Activated effector memory CD4-positive, alpha-beta T cell treated with Interleukin-2 at 50 U/mL for 16 hours (primary cell): ENCODE results near the gene FMNL3.
"Not testable (repeated sequence)": the region's sequence is repeated elsewhere in the genome, so short reads cannot be mapped to it uniquely, and the experiment has no call there.

Source experiments
- DNase-seq: peaks from one replicate; pipeline ENCODE4 v3.0.0-alpha.2; 2020

The FMNL3 gene

GRCh38 chr12:49626836-49627235, 80.4 kb downstream of the FMNL3 start:
- DNase-seq = no peak

- DNase-seq = no peak
Measured at GRCh38 chr12:49626169-49626835, 80.9 kb downstream of the FMNL3 start.

GRCh38 chr12:49624921-49625577, 82.2 kb downstream of the FMNL3 start:
- no peak for DNase-seq

GRCh38 chr12:49623142-49623904, 83.9 kb downstream of the FMNL3 start, which contains the start of gene PRPF40B:
PRPF40B (plus strand) TSS chr12:49623561; CDS start chr12:49623591, 30 bp downstream.
- peak; percentile 78 for DNase-seq

- peak; percentile 35 for DNase-seq
Measured at GRCh38 chr12:49622501-49623141, 84.6 kb downstream of the FMNL3 start.

- no peak for DNase-seq
Measured at GRCh38 chr12:49621651-49622500, 85.3 kb downstream of the FMNL3 start.

- no peak for DNase-seq
Measured at GRCh38 chr12:49619286-49619685, 87.9 kb downstream of the FMNL3 start.

GRCh38 chr12:49618576-49618975, 88.6 kb downstream of the FMNL3 start:
- DNase-seq = no peak

GRCh38 chr12:49616533-49617219, 90.5 kb downstream of the FMNL3 start:
- no peak for DNase-seq

GRCh38 chr12:49615725-49616124, 91.5 kb downstream of the FMNL3 start:
- no peak for DNase-seq

- DNase-seq = no peak
Measured at GRCh38 chr12:49612210-49612609, 95.0 kb downstream of the FMNL3 start.

- not testable (repeated sequence) for DNase-seq
Measured at GRCh38 chr12:49610785-49611184, 96.4 kb downstream of the FMNL3 start.

GRCh38 chr12:49609875-49610154, 97.4 kb downstream of the FMNL3 start:
- DNase-seq = no peak

GRCh38 chr12:49609059-49609874, 97.9 kb downstream of the FMNL3 start:
- no peak for DNase-seq

- not testable (repeated sequence) for DNase-seq
Measured at GRCh38 chr12:49605539-49605938, 101.7 kb downstream of the FMNL3 start, which contains the start of gene FAM186B. FAM186B (minus strand) TSS chr12:49605639; CDS start chr12:49605477, 162 bp downstream.

- DNase-seq = no peak
Measured at GRCh38 chr12:49604856-49605255, 102.3 kb downstream of the FMNL3 start.

- DNase-seq = no peak
Measured at GRCh38 chr12:49603721-49604120, 103.5 kb downstream of the FMNL3 start.

GRCh38 chr12:49599961-49600360, 107.2 kb downstream of the FMNL3 start:
- no peak for DNase-seq

- no peak for DNase-seq
Measured at GRCh38 chr12:49598527-49598926, 108.7 kb downstream of the FMNL3 start.

GRCh38 chr12:49588721-49589516, 118.3 kb downstream of the FMNL3 start:
- DNase-seq = no peak
